Hepatic stellate cell (primary cell): ENCODE results near the gene HSPB6.
A peak's percentile ranks its signal among the peaks of the same experiment; 100 is the strongest.

Source experiments
- DNase-seq: peaks from one replicate; pipeline ENCODE4 v3.0.0; 2011; ENCODE audit warnings: low spot score

HSPB6 gene

DNA sequence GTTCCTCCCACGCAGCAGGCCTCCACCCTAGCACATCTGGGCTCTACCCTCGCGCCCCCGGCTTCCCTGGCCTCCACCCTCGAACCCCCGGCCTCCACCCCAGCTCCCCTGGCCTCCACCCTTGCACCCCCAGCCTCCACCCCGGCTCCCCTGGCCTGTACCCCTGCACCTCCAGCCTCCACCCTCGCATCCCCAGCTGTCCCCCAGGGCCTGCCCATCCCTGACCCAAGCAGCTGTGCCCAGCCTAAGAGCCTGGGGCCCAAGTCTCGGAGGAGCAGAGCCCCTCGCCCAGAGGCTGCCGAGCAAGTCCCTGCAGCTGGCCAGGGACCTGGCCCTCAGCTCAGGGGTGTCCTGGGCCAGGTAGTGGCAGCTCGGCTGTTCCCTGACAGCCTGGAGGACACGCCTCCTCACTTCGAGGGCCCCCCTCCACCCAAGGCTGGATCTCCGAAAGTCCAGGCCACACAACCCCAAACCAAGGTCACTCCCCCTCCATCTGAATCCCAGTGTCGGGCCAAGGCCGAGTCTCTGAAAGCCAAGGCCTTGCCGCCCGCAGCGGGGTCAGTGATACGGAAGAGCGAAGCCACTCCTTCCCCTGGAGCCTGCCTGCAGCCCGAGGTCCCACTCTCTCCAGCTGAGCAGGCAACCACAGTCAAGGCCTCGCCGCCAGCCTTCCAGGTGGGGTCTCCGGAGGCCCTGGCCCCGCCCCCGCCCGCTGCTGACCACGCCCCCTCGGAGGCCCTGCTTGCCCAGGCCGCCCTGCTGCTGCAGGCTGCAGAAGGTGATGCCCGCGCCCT is 10.7 kb upstream of the HSPB6 start:
- no peak for DNase-seq

DNA sequence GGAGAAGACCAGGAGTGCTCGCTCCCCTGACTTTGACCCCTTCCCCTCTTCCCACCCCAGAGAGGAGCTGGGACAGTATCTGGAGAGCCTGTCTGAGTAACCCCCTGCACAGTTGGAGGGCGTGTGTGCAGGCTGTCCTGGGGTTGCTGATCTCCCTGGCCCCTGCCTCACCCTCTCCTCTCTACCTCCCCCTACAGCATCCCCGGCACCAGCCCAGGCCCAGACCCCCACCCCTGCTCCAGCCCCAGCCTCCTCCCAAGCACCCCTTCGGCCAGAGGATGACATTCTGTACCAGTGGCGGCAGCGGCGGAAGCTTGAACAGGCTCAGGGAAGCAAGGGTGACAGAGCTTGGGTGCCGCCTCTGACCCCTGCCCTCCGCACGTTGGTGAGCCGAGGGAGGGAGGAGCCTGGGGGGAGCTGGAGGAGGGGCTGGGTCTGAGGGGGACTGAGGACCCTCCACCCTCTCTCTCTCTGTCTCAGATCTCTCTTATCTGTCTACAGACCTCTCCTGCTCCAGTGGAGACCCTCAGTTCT is 9.8 kb upstream of the HSPB6 start:
- no peak for DNase-seq

DNA sequence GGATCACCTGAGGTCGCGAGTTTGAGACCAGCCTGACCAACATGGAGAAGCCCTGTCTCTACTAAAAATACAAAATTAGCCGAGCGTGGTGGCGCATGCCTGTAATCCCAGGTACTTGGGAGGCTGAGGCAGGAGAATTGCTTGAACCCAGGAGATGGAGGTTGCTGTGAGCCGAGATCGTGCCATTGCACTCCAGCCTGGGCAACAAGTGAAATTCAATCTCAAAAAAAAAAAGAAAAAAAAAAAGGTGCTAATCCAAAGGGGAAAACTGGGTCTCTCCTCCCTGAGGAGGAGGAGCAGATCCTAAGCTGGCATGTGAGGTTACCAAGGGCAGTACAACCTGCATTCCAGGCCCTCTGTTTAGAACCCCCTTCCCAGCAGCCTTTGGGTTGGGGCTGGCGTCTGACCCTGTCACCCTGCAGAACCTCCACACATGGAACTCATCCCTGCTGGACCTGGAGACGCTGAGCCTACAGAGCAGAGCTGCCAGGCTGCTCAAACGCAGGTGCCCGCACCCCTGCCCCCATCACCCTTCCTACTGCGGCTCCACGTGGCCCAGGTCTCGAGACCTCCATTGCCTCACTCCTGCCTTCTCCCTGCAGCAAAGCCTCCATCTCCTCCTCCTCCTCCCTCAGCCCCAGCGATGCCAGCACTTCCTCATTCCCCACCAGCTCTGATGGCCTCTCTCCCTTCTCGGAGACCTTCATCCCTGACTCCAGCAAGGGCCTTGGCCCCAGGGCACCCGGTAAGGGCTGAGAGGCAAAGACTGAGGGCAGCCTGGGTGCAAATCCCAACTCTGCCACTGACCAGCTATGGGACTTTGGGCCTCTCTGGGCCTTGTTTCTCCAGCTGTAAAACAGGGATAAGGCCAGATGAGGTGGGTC is 7.8 kb upstream of the HSPB6 start:
- no peak for DNase-seq

DNA sequence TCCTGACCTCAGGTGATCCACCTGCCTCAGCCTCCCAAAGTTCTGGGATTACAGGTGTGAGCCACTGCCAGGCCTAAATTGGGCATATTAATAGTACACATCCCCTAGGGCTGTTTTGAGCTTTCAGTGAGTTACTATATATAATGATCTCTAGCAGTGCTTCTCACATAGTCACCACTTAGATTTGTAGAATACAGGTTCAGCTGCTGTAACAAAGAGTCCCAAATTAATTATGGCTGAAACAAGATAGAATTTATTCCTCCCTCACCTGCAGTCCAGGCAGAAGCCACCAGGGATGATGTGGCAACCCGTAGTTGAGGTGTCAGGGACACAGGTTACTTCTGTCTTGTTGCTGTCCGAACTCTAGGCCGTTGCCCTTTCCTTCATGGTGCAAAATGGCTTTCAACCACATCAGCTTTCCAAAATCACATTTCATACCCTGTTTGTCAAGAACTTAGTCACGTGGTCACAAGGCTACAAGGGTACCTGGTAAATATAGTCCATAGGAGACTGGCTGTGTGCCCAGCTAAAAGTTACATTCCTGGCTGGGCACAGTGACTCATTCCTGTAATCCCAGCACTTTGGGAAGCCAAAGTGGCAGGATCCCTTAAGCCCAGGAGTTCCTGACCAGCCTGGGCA is 4.0 kb upstream of the HSPB6 start:
- no peak for DNase-seq

GRCh38 chr19:35759697-35760096 is 2.9 kb upstream of the HSPB6 start:
- DNase-seq: no peak

GRCh38 chr19:35757749-35758608 is 1.1 kb upstream of the HSPB6 start, which contains the start of gene PROSER3:
PROSER3 (plus strand) TSS chr19:35758176; CDS start chr19:35758216, 40 bp downstream.
- peak; percentile 99 for DNase-seq

GRCh38 chr19:35757231-35757748 is 461 bp upstream of the HSPB6 start:
- peak; percentile 91 for DNase-seq

DNA sequence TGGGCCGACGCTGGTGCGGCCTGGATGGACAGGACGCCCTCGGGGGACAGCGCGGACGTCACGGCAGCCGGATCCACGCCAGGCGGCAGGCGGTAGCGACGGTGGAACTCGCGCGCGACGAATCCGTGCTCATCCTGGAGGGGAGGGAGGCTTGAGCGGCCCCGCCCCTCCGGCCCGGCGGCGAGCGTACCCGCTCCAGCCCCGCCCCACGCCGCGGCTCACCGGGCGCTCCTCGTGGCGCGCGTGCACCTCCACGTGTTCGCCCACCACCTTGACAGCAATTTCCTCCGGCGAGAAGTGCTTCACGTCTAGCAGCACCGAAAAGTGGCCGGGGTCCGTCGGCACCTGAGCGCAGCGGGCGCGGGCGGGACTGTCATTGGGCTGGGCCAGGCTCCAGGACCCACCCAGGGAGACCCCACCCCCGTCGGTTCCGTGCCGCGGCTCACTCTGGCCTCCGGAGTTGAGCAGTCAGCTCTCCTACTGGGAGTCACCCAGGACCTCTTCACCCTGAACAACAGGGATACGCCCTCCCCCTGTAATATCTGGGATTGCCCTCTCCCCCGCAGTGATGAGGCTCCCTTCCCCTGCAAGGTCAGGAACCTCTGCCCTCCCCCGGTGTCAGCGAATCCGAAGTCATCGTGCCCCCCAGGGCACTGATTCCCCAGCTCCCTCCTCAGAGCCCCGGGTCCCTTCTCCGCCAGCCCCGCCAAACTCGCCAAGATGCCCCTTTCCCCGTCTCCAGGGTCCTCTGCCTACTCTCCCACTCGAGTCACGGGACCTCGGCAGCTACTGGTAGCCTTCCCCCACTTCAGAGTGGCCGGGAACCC is 1.1 kb downstream of the HSPB6 start:
- DNase-seq: peak; percentile 72

DNA sequence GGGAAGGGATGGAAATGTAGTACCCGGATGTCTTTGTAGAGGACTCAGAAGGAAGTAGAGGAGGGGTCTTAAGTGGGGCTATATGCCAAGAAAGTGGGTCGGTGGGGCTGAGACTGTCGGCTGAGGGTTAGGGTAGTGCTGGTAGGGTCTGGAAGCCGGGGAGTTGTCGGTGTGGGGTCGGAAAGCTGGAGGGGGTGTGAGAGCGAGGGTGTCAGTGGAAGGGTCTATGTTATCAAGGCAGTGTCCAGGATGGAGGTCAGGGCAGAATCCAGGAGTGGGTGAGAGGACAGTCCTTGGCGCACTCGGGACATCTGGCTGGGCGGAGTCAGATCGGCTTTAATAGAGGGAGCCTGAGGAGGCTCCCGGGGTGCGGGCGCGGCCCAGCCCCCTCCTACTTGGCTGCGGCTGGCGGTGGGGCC is 1.7 kb downstream of the HSPB6 start:
- DNase-seq: no peak

DNA sequence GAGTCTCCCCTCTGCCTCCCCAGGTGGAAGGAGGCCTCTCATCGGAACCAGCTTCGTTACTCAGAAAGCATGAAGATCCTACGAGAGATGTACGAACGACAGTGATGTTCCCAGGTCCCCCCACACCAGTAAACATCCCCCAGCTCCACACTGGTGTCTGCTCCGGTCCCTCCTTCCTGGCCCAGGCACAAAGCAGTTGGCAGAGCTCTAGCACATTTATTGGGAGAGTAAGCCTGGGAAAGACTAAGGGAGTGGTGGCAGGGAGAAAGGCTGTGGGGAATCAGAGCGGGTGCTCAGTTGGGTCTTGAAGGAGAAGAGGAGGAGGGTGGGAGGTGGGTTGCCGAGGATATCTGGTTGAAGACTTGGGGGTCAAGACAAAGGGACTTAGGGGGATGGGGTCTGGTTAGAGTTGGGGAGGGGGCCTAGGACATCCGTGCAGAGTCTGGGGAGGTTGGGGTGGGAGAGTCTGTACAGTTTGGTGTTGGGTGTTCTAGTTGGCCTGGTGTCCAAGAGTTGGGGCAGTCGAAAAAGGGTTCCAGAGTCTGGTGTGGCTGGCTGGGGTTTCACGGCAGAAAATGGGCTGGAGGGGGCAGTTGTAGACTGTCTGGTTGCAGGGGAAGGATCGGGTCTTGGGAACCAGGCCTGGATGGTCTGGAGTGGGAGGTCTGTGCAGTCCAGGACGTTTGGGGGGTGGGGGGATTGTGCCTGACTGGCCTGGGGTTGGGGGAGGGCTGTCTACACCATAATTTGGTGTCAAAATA is 2.3 kb downstream of the HSPB6 start:
- no peak for DNase-seq

GRCh38 chr19:35753634-35754369 is 3.0 kb downstream of the HSPB6 start:
- DNase-seq: no peak

DNA sequence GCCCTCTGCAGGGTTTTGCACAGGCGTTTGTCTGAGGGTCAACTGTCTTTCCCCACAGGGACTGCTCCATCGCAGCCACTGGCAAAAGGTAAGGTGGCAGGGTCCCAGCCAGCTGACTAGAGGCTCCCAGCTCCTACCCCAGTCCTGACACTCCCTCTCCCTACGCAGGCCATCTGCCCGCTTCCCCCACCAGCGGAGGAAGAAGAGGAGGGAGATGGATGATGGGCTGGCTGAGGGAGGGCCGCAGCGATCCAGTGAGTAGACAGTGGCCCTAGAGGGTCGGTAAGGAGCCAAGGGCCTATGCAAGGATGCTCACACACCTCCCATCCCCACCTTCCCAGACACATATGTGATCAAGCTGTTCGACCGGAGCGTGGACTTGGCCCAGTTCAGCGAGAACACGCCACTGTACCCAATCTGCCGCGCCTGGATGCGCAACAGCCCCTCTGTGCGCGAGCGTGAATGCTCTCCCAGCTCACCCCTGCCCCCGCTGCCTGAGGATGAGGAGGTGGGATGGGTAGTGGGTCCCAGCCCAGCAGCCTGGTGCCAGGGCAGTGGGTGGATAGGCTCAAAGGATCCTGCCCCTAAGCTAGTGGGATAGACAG is 4.0 kb downstream of the HSPB6 start:
- DNase-seq: no peak

GRCh38 chr19:35751839-35752745 is 4.7 kb downstream of the HSPB6 start:
- no peak for DNase-seq

DNA sequence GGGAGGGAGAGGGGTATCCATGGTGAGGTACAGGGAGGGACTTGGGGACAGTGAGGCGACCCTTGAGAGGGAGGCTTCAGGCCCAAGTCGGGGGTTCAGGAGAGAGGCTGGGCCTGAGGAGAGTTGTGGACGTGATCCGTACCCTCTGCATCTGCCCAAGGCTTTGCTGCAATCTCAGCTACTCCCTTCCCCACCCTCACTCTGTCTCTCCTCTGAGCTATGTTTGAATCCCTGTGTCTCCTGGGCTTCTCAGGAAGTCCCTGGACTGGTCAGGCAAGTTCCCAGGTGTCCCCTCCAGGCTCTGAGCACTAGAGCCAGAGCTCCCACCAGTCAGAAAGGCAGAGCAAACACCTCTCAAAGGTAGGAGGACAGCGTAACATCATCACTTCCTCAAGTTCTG is 6.7 kb downstream of the HSPB6 start:
- DNase-seq: no peak

GRCh38 chr19:35748106-35749020 is 8.5 kb downstream of the HSPB6 start, which contains the start of gene LIN37:
LIN37 (plus strand) TSS chr19:35748576; CDS start chr19:35748725, 149 bp downstream.
- DNase-seq: peak; percentile 99

GRCh38 chr19:35746531-35746930 is 10.3 kb downstream of the HSPB6 start:
- DNase-seq: no peak
